HG02884 (cell line): ENCODE measurements around the gene ZNF22.

ENCODE experiments used
- ATAC-seq: cut with Tn5 transposase; IDR thresholded peaks from one replicate; pipeline ENCODE4 v1.9.1; 2021; ENCODE audit warnings: mild to moderate bottlenecking, moderate library complexity; ENCODE audit not compliant: unreplicated experiment

Gene ZNF22

DNA sequence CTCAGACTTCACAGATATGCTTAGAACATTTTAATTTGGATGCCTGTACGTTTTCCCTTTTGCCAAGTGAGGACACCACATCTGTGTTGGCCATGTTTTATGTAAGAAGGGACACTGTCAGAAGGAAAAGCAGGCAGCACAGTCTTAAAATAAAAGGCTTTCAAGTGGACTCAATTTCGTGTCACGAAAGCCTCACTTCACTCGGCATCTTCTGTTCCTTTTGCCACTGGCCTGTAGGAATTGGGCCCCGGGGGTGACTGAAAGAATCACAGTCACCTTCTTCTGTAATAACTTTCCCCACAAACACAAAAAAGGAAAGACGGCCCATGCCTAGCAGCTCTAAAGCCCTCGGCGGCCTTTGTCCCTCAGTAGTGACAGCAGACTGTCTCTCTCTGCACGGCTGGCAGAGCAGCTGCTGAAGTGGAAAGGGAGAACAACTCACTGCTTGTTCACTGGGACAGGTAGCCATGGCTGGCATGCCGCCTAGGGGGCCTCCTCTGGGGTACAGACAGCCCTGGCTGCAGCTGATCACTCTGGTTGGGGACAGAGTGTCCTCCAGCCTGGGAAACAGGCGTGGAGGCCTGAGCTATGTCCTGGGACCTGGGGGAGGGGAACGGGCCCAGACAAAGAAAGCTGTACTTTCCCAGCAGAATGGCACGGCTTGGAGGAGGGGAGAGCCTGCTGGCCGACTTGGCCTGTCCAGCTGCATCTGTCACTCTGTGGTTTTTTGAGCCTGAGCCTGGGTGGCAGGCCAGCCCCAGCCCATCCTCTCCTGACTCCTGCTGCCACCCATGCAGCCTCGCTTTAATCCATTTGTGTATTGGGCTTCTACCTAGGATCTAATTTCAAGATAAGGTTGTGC lies 36.7 kb upstream of the ZNF22 start:
- ATAC-seq: no peak

GRCh38 chr10:44965104-44965503 lies 35.6 kb upstream of the ZNF22 start:
- no peak for ATAC-seq

DNA sequence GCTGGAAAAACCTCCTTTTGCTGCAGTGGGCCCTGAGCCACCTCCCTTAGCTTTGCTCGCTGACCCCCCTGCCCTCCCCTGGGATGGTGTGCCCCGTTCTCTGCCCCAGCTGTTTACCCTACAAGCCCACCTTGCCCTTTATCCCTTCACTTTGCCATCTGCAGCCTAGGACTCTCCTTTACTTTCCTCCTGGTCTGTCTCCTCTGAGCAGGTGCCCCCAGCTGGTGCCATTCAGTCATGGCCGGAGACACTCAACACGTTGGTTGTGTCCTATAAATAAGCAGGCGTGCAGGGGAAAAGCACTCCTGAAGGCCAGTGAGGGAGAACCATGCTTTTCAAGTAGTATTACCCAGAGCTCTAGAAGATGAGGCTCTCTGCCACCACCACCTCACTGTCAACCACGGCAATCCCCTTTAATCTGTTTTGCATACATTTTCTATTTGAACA lies 35.0 kb upstream of the ZNF22 start:
- peak; percentile 45 for ATAC-seq

GRCh38 chr10:44966129-44966815 lies 34.5 kb upstream of the ZNF22 start:
- peak; percentile 28 for ATAC-seq

DNA sequence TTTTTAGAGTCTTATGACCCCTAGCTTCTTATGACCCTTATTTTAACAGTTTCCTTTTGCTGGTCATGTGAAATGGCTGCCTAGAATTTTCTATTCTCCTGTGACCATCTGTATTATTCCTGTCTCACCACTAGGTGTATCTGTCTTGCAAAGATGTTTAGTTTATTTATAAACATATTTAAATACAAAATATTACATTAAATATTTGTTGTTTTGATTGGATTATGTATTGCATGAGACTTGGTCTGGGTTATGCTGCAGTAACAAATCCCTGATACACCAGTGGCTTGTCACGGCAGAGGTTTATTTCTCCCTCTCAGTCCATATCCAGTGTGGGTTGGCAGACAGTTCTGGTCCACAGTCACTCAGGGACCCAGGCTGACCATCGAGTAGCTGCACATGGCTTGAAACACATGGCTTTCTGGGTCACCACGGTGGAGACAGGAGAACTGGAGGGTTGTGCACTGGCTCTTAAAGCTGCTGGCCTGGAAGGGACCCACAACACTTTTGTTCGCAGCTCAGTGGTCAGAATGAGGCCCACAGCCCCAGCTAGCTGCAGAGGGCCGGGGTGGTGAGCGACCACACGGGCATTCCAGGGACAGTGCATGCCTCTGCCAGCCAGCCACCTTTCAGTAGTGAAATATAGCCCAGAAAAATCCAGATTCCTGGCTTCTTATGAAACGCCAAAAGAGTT lies 33.8 kb upstream of the ZNF22 start:
- ATAC-seq: no peak

GRCh38 chr10:44967616-44968015 lies 33.1 kb upstream of the ZNF22 start:
- no peak for ATAC-seq

- no peak for ATAC-seq
These were observed 32.6 kb upstream of the ZNF22 start for GRCh38 chr10:44968091-44968490.

- ATAC-seq: no peak
These were observed 32.0 kb upstream of the ZNF22 start for GRCh38 chr10:44968500-44969400.

DNA sequence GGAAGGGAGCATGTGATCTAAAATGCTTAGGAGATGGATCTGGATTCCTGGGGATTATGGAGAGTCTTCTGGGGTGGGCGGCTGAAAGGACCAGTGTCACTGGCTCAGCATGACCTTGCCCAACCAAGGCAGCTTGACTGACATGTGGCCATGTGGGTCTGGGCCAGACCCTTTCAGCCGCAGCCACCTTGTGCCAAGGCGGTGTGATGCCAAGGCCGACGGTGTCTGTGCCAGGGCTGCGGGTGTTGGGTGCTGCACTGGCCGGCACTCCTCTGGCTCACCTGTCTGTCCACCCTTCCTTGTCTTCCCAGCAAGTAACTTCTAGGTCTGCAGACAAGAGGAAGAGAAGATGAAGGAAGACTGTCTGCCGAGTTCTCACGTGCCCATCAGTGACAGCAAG lies 30.9 kb upstream of the ZNF22 start:
- ATAC-seq: no peak

- no peak for ATAC-seq
These were observed 29.8 kb upstream of the ZNF22 start for GRCh38 chr10:44970812-44971395.

DNA sequence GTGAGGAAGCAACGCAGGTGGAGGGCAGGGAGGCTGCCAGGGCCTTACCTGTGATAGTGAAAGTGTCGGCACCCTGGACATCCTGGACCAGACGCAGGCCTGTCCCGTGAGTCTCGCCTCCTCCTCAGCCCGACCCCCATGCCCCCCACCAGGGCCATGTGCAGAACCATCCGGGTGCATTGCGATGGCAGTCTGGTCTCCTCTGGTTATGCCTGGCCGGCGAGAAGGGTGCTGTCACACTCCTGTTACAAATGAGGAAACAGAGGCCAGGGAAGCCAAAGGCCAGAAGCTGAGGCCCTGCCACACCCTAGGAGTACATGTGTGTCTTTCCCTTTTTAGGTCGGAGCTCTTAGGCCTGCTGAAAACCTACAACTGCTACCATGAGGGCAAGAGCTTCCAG lies 29.3 kb upstream of the ZNF22 start:
- ATAC-seq: no peak

DNA sequence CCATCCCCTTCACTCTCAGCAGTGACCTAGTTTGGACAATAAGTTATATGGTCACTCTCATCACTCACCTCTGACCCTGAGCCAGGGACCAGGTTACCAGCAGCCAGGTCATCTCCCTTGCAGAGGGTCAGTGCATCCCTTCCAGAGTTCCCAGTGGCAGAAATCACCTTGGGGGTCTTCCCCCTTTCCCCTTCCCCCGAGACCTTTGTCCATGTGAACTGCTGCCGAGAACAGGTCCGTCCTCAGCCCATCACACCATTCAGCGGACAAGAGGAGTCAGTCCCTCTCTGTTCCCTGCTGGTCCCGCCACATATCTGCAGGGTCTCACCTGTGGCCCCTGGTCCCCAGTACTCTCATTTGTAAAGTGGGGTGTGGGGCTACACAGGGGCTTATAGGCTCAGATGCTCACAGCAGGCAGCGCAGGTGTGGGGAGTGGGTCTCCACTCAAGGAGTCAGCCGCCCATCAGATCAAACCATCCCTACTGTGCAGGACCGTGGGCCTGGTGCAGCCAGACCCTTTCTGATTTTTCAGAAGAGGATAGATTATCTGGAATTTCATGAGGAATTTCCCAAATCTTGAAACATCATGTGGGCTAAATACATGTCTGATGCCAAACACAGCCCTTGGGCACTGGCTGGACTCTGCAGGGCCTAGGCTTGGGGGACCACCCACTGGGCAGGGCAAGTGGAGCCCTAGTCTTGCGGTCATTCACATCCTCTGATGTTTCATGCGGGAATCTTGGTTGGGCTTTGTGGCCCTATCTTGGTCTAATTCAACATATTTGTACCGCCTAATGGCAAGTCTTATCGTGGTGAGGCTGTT lies 28.6 kb upstream of the ZNF22 start:
- no peak for ATAC-seq

- no peak for ATAC-seq
These were observed 27.8 kb upstream of the ZNF22 start for GRCh38 chr10:44972874-44973306.

DNA sequence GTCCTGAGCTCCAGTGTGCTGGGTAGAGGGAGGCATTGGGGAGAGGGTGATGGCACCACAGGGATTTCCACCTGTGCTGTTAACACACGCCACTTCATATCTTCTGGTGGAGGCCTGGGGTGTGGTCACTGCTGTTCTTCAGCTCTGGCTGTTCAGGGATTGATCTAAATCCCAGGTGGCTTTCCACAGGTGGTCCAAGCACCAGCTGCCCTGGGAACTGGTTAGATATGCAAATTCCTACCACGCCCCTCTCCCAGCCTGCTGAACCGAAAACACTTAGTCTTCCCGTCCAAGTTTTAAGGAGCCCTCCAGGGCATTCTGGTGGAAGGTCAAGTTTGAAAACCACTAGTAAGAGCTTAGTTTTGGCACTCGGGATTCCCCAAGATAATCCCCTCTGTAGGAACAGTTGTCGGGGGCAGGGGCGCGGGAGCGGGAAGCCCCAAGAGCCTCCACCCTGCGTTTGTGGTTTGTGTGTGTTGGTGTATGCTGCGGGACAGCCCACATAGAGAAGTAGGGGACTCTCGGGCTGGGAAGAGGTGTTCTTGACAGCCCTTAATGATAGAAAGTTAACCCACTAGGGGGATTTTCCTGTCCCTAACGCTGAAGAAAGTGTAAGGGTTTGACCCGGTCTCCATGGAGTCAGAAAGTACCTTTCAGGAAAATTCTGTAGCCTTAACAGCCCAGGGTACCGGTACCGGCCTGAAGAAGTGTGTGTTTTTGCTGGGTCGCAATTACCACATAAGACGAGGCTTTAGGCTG lies 27.2 kb upstream of the ZNF22 start:
- ATAC-seq: no peak

DNA sequence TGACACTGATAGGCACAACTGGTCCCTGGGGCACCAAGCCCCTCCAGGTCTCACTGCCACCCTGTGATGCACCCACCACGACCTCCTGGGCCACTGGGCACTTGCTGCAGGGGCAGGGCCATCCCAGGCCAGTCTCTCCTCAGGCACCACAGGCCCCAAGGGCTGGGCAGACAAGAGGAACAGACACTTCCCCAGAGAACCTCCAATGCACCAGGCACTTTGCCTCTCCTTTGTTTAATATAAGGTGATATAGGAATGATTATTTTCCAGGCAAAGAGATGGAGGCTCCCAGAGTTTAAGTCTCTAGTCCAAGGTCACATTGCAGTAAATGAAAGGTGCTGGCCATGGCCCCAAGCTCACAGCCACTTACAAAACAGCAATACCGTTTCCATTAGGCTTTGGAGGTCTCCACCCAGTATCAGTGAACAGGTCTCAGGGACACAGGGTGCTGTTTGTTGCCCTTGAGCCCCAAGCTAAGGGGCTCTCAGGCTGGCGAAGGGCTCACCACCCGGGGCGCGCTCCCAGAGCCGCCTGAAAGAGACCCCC lies 26.6 kb upstream of the ZNF22 start:
- ATAC-seq: peak; percentile 1

DNA sequence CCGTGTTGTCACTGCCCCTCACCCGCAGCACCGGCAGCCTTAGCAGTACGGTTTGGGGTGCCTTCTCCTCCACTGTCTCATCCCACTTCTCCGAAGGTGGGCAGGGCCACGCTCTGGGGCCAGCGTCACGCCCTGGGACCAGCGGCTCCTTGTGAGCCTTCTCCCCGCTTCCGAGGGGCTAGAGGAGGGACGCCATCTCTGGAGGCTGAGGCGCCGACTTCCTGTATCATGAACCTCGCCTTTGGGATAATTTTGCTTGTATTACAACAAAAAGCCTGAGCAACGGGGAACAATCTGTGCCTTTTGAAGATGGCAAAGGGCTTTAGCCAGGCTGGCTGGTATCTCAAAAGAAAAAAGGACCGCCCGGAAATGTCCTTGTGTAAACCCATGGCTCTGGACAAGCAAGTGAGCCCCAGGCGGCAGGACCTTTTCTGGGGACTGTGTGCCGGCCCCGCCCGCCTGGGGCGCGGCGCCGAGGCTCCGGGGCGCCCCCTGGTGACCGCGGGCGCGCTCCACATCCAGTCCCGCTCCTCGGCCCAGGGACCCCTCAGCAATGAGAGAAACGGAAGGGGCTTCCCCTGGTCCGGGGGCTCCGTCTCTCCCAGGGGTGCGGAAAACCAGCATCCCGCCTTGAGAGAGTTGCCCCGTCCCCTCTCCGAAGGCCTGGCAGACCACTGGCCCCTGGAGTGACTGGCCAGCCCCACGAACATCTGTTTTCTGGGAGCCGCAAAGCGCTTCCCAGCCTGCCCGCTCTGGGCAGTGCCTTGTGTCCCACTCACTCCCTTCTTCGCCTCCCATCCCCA lies 25.9 kb upstream of the ZNF22 start:
- peak; percentile 68 for ATAC-seq
